GM18520 (cell line): Measurements from ENCODE around the gene RPL7L1.

Experiments used
- ATAC-seq: cut with Tn5 transposase; IDR thresholded peaks from one replicate; pipeline ENCODE4 v1.9.1; 2021; ENCODE audit not compliant: unreplicated experiment

The RPL7L1 gene

GRCh38 chr6:42928986-42929820 lies 49.8 kb downstream of the RPL7L1 start, which contains the start of gene CNPY3:
CNPY3 (plus strand) TSS chr6:42929480; CDS start chr6:42929571, 91 bp downstream.
- peak; percentile 57 for ATAC-seq

DNA sequence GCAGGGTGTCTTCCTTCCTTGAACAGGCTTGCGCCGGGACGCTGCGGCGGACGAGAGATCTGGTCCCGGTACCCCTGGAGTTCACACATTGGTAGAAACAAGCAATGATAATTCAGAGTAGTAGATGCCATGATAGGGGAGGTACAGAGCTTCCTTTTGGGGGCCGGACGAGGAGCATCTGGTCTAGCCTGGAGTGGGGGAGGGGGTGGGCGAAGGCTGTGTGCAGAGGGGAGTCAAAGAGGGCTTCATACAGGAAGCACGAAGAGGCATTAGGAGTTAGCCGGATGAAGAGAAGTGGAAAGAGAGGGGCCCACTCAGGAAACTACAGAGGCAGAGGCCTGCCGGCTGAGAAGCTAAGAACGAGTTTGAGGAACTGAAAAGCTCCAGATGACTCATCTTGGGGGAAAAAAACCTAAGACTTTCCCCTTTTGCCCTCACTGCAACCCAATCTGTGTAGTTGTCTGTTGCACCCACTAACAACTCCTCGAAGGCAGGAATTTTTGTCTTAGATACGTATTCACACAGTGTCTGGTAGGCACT lies 50.5 kb downstream of the RPL7L1 start:
- peak; percentile 52 for ATAC-seq

GRCh38 chr6:42932412-42932811 lies 53.0 kb downstream of the RPL7L1 start:
- ATAC-seq = no peak

DNA sequence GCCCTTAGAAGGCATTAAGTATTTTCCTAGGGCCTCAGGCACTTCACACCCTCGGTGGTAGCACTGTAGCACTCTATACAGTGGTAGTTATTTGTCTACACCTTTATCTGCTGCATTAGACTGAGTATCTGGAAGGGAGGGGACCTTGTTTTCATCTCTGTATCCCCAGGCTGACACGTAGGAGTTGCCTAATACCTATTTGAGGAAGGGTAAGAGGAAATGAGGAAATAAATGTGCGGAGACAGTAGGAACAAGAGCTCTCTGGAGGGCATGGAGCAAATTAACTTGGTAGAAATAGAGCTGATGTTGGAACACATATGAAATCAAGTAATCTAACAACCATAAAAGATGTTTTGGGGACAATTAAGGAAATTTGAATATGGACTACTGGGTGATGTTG lies 53.8 kb downstream of the RPL7L1 start:
- ATAC-seq = no peak

DNA sequence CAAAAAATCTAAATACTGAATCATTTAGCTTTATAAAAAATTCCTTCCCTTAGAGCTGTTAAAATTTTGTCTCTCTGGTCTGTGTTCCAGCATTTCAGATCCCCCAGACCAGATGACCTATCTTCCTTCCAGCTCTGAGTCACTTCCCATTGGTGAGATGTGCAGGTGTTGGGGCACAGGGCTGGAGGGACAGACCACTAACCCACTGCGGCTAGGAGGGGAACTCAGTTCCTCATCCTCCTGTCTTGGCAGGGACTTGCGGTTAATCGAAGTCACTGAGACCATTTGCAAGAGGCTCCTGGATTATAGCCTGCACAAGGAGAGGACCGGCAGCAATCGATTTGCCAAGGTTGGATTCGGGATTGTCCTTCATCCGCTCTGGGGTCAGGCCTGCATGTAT lies 55.9 kb downstream of the RPL7L1 start:
- no peak for ATAC-seq

DNA sequence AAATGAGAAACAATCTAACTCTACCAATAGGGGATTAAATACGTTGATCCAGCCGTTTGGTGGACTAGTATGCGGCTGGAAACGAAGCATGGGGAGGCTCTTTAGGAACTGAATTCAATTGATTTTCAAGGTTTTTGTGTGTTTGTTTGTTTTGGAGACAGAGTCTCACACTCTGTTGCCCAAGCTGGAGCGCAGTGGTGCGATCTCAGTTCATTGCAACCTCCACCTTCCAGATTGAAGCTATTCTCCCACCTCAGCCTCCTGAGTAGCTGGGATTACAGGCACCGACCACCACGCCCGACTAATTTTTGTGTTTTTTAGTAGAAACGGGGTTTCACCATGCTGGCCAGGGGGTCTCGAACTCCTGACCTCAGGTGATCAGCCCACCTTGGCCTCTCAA lies 57.0 kb downstream of the RPL7L1 start:
- ATAC-seq = no peak

DNA sequence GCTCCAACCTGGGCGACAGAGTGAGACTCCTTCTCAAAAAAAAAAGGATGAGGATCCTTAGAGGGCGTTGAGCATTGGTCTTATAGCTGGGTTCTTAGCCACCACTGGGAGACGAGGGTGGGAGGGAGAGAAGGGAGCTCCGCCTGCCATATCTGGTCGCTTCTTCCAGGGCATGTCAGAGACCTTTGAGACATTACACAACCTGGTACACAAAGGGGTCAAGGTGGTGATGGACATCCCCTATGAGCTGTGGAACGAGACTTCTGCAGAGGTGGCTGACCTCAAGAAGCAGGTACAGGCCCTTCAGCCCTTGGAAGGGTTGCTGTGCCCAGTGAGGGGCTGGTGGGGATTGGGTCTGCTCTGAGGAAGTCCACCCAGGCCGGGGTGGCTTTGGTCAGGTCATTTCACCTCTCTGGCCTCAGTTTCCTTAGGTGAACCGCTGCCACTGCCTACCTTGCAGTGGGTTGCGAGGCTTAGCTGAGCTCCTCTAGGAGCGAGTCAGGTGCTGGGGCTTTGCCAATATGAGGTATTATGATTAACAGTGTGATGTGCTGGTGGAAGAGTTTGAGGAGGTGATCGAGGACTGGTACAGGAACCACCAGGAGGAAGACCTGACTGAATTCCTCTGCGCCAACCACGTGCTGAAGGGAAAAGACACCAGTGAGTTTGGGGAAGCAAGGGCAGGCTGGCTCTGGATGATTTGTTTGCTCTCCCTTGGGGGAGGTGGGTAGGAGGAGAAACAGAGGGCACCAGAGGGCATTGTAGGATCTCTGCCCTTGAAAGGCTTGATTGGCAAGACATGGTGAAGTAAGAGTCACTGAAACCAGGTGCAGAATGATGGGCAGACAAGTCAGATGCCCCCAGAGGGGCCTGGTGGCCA lies 58.4 kb downstream of the RPL7L1 start:
- no peak for ATAC-seq

DNA sequence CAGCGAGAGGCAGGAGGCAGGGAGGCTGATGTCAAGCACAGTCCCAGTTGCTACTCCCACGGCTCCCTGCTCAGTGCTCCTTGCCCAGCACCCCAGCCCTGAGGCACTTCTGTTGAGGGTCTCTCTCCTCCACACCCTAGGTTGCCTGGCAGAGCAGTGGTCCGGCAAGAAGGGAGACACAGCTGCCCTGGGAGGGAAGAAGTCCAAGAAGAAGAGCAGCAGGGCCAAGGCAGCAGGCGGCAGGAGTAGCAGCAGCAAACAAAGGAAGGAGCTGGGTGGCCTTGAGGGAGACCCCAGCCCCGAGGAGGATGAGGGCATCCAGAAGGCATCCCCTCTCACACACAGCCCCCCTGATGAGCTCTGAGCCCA lies 59.0 kb downstream of the RPL7L1 start:
- no peak for ATAC-seq

GRCh38 chr6:42938987-42939809 lies 59.8 kb downstream of the RPL7L1 start:
- no peak for ATAC-seq
